H1 (cell line): ENCODE results near the gene AFF2. TPM values are rescaled to one million over a fixed set of nuclear protein-coding genes. Genes with fewer than 3 reads are reported as not detected.

Experiments used
- CTCF ChIA-PET: fragments of 300-600 bp; sonication (Branson Sonifier 250); formaldehyde crosslinking; loops from one replicate; lab custom pipeline; 2021; ENCODE audit not compliant: partially characterized antibody; lab: Charles Lee
- POLR2A ChIA-PET: fragments of 300-600 bp; sonication (Branson Sonifier 250); formaldehyde crosslinking; loops from one replicate; lab custom pipeline; 2021; ENCODE audit warnings: inconsistent platforms; ENCODE audit not compliant: partially characterized antibody; lab: Charles Lee
- DNase-seq, 2 experiments: peaks; one replicate each; pipeline versions ENCODE4 v3.0.0 to v3.0.0-alpha.2; 2010 to 2022; ENCODE audit warnings: low spot score in 2 of 2, low read depth in 1 of 2, mixed read lengths in 1 of 2
- FAIRE-seq: peaks from 2 replicates; lab custom pipeline; 2011; peaks lifted over from hg19 to GRCh38; lab: Jason Lieb, UNC
- H2AFZ ChIP-seq: 2 replicates; pipeline ENCODE4 v1.8.1; 2012; ENCODE audit warnings: low read length, inconsistent platforms
- H2AK5ac ChIP-seq: 2 replicates; pipeline ENCODE4 v1.6.1; 2013; ENCODE audit warnings: low read depth, low read length
- H2BK120ac ChIP-seq: replicated peaks from 2 replicates; pipeline ENCODE3; 2013; ENCODE audit warnings: low read depth, low read length, inconsistent platforms
- H2BK12ac ChIP-seq: 2 replicates; pipeline ENCODE4 v1.6.1; 2013; ENCODE audit warnings: low read depth, low read length
- H2BK15ac ChIP-seq: 2 replicates; pipeline ENCODE4 v1.6.1; 2013; ENCODE audit warnings: low read length
- H2BK20ac ChIP-seq: 2 replicates; pipeline ENCODE4 v1.6.1; 2013; ENCODE audit warnings: low read length
- H2BK5ac ChIP-seq: 2 replicates; pipeline ENCODE4 v1.6.1; 2013; ENCODE audit warnings: low read depth, low read length
- H3K14ac ChIP-seq: 2 replicates; pipeline ENCODE4 v1.6.1; 2013; ENCODE audit warnings: inconsistent platforms; ENCODE audit not compliant: insufficient read length
- H3K18ac ChIP-seq: 2 replicates; pipeline ENCODE4 v1.6.1; 2013; ENCODE audit warnings: low read length; ENCODE audit errors: extremely low read depth
- H3K23ac ChIP-seq: 2 replicates; pipeline ENCODE4 v1.6.1; 2013; ENCODE audit warnings: inconsistent platforms; ENCODE audit not compliant: insufficient read length
- H3K23me2 ChIP-seq: 2 replicates; pipeline ENCODE4 v1.6.1; 2013; ENCODE audit warnings: low read depth, low read length
- H3K27ac ChIP-seq: 2 replicates; pipeline ENCODE4 v1.6.1; 2011; ENCODE audit warnings: low read depth, low read length, inconsistent platforms
- H3K27me3 ChIP-seq, 4 experiments: replicated peaks in 1 of 4; 1 replicate in 1 of 4; 2 replicates in 3 of 4; pipeline versions ENCODE4 v1.6.1 to v1.8.1; 2011 to 2013; ENCODE audit warnings: low read length in 3 of 4, mild to moderate bottlenecking in 3 of 4, inconsistent platforms in 2 of 4, mixed read lengths in 2 of 4, moderate library complexity in 1 of 4; ENCODE audit not compliant: control insufficient read depth in 3 of 4, insufficient read depth in 3 of 4; ENCODE audit errors: extremely low read depth in 1 of 4
- H3K36me3 ChIP-seq, 4 experiments: 2 replicates each; pipeline versions ENCODE4 v1.6.1 to v1.8.1; 2011 to 2013; ENCODE audit warnings: mild to moderate bottlenecking in 4 of 4, low read length in 3 of 4, moderate library complexity in 2 of 4, control low read depth in 1 of 4, inconsistent platforms in 1 of 4; ENCODE audit not compliant: insufficient read depth in 4 of 4, control insufficient read depth in 2 of 4
- H3K4ac ChIP-seq: replicated peaks from 2 replicates; pipeline ENCODE3; 2013; ENCODE audit warnings: low read length, low read depth, mixed read lengths, inconsistent platforms; ENCODE audit not compliant: insufficient read length
- H3K4me1 ChIP-seq, 4 experiments: replicated peaks in 1 of 4; 1 replicate in 1 of 4; 2 replicates in 3 of 4; pipeline versions ENCODE4 v1.6.1 to v1.8.1; 2011 to 2013; ENCODE audit warnings: low read length in 3 of 4, inconsistent platforms in 2 of 4, mixed read lengths in 1 of 4; ENCODE audit not compliant: insufficient read depth in 4 of 4, control insufficient read depth in 3 of 4
- H3K4me2 ChIP-seq, 2 experiments: 2 replicates each; pipeline versions ENCODE4 v1.6.1 to v1.8.1; 2011 to 2013; ENCODE audit warnings: low read depth in 2 of 2, low read length in 2 of 2, control low read depth in 1 of 2, inconsistent platforms in 1 of 2, mild to moderate bottlenecking in 1 of 2; ENCODE audit not compliant: insufficient read depth in 1 of 2
- H3K4me3 ChIP-seq, 4 experiments: fragments of 200-600, 300-600 bp in 1 of 4; sonication (generic), shearing (Covaris generic), sonication (Bioruptor Twin) in 1 of 4; 2 replicates each; pipeline versions ENCODE4 v1.5.1 to v1.8.1; 2011 to 2016; ENCODE audit warnings: low read length in 4 of 4, low read depth in 3 of 4, control low read depth in 2 of 4, inconsistent platforms in 2 of 4, mild to moderate bottlenecking in 2 of 4, mixed read lengths in 1 of 4, moderate library complexity in 1 of 4; ENCODE audit not compliant: insufficient read depth in 2 of 4; ENCODE audit errors: extremely low read depth in 1 of 4
- H3K56ac ChIP-seq: replicated peaks from 2 replicates; pipeline ENCODE3; 2013; ENCODE audit warnings: low read depth, mild to moderate bottlenecking, mixed read lengths, low read length, inconsistent platforms; ENCODE audit not compliant: insufficient read length
- H3K79me1 ChIP-seq: 2 replicates; pipeline ENCODE4 v1.6.1; 2013; ENCODE audit warnings: low read depth, low read length, control low read depth
- H3K79me2 ChIP-seq, 2 experiments: 2 replicates each; pipeline versions ENCODE4 v1.6.1 to v1.8.1; 2012 to 2013; ENCODE audit warnings: low read length in 2 of 2, mild to moderate bottlenecking in 2 of 2, inconsistent platforms in 1 of 2; ENCODE audit not compliant: insufficient read depth in 2 of 2, control insufficient read depth in 1 of 2
- H3K9ac ChIP-seq, 4 experiments: replicated peaks in 1 of 4; 1 replicate in 1 of 4; 2 replicates in 3 of 4; pipeline versions ENCODE4 v1.6.1 to v1.8.1; 2011 to 2013; ENCODE audit warnings: low read depth in 3 of 4, low read length in 3 of 4, control low read depth in 2 of 4, mild to moderate bottlenecking in 2 of 4, moderate library complexity in 2 of 4, inconsistent platforms in 1 of 4; ENCODE audit errors: extremely low read depth in 1 of 4
- H3K9me3 ChIP-seq, 2 experiments: 2 replicates each; pipeline versions ENCODE4 v1.6.1 to v1.8.1; 2012 to 2013; ENCODE audit warnings: mild to moderate bottlenecking in 2 of 2, moderate library complexity in 2 of 2, control low read depth in 1 of 2, inconsistent platforms in 1 of 2, low read depth in 1 of 2, low read length in 1 of 2, mixed read lengths in 1 of 2; ENCODE audit not compliant: insufficient read depth in 2 of 2
- H4K20me1 ChIP-seq, 2 experiments: replicated peaks in 1 of 2; 2 replicates each; pipeline versions ENCODE3 to v1.8.1; 2011 to 2013; ENCODE audit warnings: inconsistent platforms in 2 of 2, low read length in 2 of 2, mild to moderate bottlenecking in 1 of 2; ENCODE audit not compliant: insufficient read depth in 2 of 2, control insufficient read depth in 1 of 2
- H4K5ac ChIP-seq: 2 replicates; pipeline ENCODE4 v1.6.1; 2013; ENCODE audit warnings: low read length, low read depth, mixed read lengths, inconsistent platforms; ENCODE audit not compliant: insufficient read length
- H4K8ac ChIP-seq: 2 replicates; pipeline ENCODE4 v1.8.0; 2013; ENCODE audit warnings: mild to moderate bottlenecking, moderate library complexity, low read length, inconsistent platforms; ENCODE audit not compliant: insufficient read depth; ENCODE audit errors: extremely low read depth
- H4K91ac ChIP-seq: replicated peaks from 2 replicates; pipeline ENCODE3; 2013; ENCODE audit warnings: low read length, mixed read lengths, inconsistent platforms; ENCODE audit not compliant: insufficient read length
- CHD1 ChIP-seq: IDR thresholded peaks from 2 replicates; pipeline ENCODE4 v1.6.1; 2012; ENCODE audit warnings: low read depth, low read length, improper control_type of control experiment
- E2F6 ChIP-seq: IDR thresholded peaks from 2 replicates; pipeline ENCODE4 v1.6.1; 2012; ENCODE audit warnings: inconsistent platforms
- MAFK ChIP-seq: IDR thresholded peaks from 2 replicates; pipeline ENCODE4 v1.6.1; 2012; ENCODE audit warnings: low read depth, mild to moderate bottlenecking, improper control_type of control experiment, low read length
- WGBS, 2 experiments: shearing (Covaris generic) in 1 of 2; methylation state at CpG; one replicate each; pipeline versions ENCODE4 v1.1.6 to v1.1.7; 2013 to 2015; ENCODE audit warnings: low lambda C conversion rate in 2 of 2, mixed read lengths in 2 of 2, inconsistent platforms in 1 of 2, low coverage in 1 of 2, missing lambda C conversion rate in 1 of 2; ENCODE audit not compliant: insufficient replicate concordance in 2 of 2, insufficient coverage in 1 of 2, insufficient read length in 1 of 2; ENCODE audit errors: extremely low coverage in 1 of 2, missing lambda C conversion rate in 1 of 2; 5-methylcytosine and 5-hydroxymethylcytosine counted together
- polyA plus RNA-seq, 7 experiments: library from polyadenylated mRNA; depleted of rRNA in 3 of 7; stranded (reverse) in 5 of 7; unstranded in 2 of 7; fragments of >200 nt in 5 of 7; fragments of 200-250 nt in 2 of 7; gene quantifications; 1 replicate in 5 of 7; 2 replicates in 1 of 7; 4 replicates in 1 of 7; pipeline versions ENCODE4 v1.2.1 to v1.2.3, GENCODE V29; 2011 to 2013; ENCODE audit warnings: missing spikeins in 2 of 7, mixed read lengths in 2 of 7
- total RNA-seq: library from RNA; stranded (reverse); fragmentation: NEBNext Ultra II Directional; extraction: Animal tissue kit (Norgen Biotek cat#: 25700); gene quantifications from 2 replicates; pipeline ENCODE4 v1.2.1, GENCODE V29; 2021

The AFF2 gene
- total and polyA plus RNA-seq, 2 of the 8 experiments (the other 6 are each of a cell fraction or from before 2014, with no cell fraction given) = 2.0 to 7.3 TPM

- H4K91ac ChIP-seq = no peak overlapping the region
- no peaks in the 10 kb centered on the region for H3K79me2 ChIP-seq
- WGBS, 2 experiments = 92% methylated on average over 3 of the region's 3 CpGs; no CpG with 5 or more reads in 1 of the 2 experiments
- no peak overlapping the region for H2AFZ ChIP-seq
- no peak overlapping the region for H3K27ac ChIP-seq
- no peaks in the 10 kb centered on the region for H4K20me1 ChIP-seq
- no peaks in the 10 kb centered on the region for H3K9me3 ChIP-seq
- H3K9ac ChIP-seq = no peak overlapping the region; a peak in 1 of 7 replicates
- H3K4me3 ChIP-seq = no peak overlapping the region
- no peak overlapping the region for H4K8ac ChIP-seq
- no peak overlapping the region for H3K18ac ChIP-seq
- no peak overlapping the region for H2BK5ac ChIP-seq
- no peak overlapping the region for H2BK15ac ChIP-seq
- POLR2A ChIA-PET = no interaction called here
- DNase-seq (no peak), FAIRE-seq (no peak)
- H3K14ac ChIP-seq = no peak overlapping the region
- CTCF ChIA-PET = interaction anchor here (1.1 kb wide), 1 partner anchor 35 kb away, joined by 3 read pairs; no protein-coding TSS in a partner anchor
- no peaks in the 10 kb centered on the region for H3K36me3 ChIP-seq
- H3K23ac ChIP-seq = no peak overlapping the region
- no peaks in the 10 kb centered on the region for H3K4me1 ChIP-seq
- no peak overlapping the region for H2BK120ac ChIP-seq
- H3K4ac ChIP-seq = no peak overlapping the region
- H3K27me3 ChIP-seq = no peaks in the 10 kb centered on the region
- H2BK12ac ChIP-seq = no peak overlapping the region
- no peak overlapping the region for H2BK20ac ChIP-seq
- no peak overlapping the region for H3K56ac ChIP-seq
- TF ChIP-seq E2F6 (no peak), CHD1 (no peak), MAFK (peak; percentile 90)
- no peaks in the 10 kb centered on the region for H3K79me1 ChIP-seq
- no peak overlapping the region for H3K4me2 ChIP-seq
- no peak overlapping the region for H4K5ac ChIP-seq
- no peak overlapping the region for H2AK5ac ChIP-seq
- no peaks in the 10 kb centered on the region for H3K23me2 ChIP-seq
These were observed 447.1 kb downstream of the AFF2 start for GRCh38 chrX:148947399-148947975.
